Nephron (organoid): ENCODE measurements around the gene LCP1.

Experiments
- H3K27ac Mint-ChIP-seq, 3 experiments: 2 replicates each; pipeline ENCODE4 v1.8.0; 2020; ENCODE audit warnings: mixed read lengths in 3 of 3, mild to moderate bottlenecking in 2 of 3, moderate library complexity in 1 of 3
- H3K27me3 Mint-ChIP-seq: 2 replicates; pipeline ENCODE4 v1.8.0; 2021; ENCODE audit warnings: low read depth, mild to moderate bottlenecking, moderate library complexity, mixed read lengths
- H3K36me3 Mint-ChIP-seq: 2 replicates; pipeline ENCODE4 v1.8.0; 2020; ENCODE audit warnings: low read depth, mixed read lengths
- H3K4me1 Mint-ChIP-seq: 2 replicates; pipeline ENCODE4 v1.8.0; 2020; ENCODE audit warnings: mixed read lengths
- H3K4me3 Mint-ChIP-seq, 3 experiments: 2 replicates each; pipeline ENCODE4 v1.8.0; 2020; ENCODE audit warnings: mild to moderate bottlenecking in 3 of 3, mixed read lengths in 3 of 3, moderate library complexity in 2 of 3
- H3K9me3 Mint-ChIP-seq: 2 replicates; pipeline ENCODE4 v1.8.0; 2020; ENCODE audit warnings: mixed read lengths
- TF ChIP-seq, protein P1 (sequence below), 3 experiments: fragments of 200-600 bp; sonication (generic); IDR thresholded peaks; one replicate each; pipeline ENCODE4 v1.5.0; 2021; ENCODE audit warnings: antibody characterized with exemption in 3 of 3; ENCODE audit not compliant: unreplicated experiment in 3 of 3

Gene LCP1

DNA sequence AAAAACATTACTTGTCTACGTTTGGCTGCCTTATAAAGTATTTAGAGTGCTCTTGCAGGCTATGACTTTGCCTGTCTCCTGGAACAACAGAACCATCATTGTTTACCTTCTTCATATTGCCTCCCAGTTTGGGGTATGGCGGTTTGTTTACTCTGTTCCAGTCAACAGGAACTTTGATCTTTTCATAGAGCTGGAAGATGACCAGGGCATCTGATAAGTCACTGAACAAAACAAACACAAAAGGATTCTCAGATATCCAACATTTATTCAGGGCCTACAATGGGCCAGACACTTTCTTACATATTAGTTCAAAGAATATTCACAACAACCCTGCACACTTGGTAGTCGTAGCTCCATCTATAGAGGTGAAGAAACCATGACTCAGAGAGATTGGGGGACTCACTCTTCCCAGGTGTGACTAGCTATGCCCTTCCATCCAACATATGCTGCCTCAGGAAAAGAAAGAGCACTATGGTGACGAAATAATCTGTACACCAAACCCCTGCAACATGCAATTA, 38.7 kb downstream of the LCP1 start:
- TF ChIP-seq, protein P1, sequence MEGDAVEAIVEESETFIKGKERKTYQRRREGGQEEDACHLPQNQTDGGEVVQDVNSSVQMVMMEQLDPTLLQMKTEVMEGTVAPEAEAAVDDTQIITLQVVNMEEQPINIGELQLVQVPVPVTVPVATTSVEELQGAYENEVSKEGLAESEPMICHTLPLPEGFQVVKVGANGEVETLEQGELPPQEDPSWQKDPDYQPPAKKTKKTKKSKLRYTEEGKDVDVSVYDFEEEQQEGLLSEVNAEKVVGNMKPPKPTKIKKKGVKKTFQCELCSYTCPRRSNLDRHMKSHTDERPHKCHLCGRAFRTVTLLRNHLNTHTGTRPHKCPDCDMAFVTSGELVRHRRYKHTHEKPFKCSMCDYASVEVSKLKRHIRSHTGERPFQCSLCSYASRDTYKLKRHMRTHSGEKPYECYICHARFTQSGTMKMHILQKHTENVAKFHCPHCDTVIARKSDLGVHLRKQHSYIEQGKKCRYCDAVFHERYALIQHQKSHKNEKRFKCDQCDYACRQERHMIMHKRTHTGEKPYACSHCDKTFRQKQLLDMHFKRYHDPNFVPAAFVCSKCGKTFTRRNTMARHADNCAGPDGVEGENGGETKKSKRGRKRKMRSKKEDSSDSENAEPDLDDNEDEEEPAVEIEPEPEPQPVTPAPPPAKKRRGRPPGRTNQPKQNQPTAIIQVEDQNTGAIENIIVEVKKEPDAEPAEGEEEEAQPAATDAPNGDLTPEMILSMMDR (IDR thresholded peaks at IDR 0.05; ENCODE audit: unreplicated experiment in 3 of 3): no peak
- no peak overlapping the region for H3K4me3 Mint-ChIP-seq
- peaks cover 4% of the 10 kb centered on the region for H3K27me3 Mint-ChIP-seq
- H3K9me3 Mint-ChIP-seq: peaks cover 3% of the 10 kb centered on the region
- no peaks in the 10 kb centered on the region for H3K36me3 Mint-ChIP-seq
- peaks cover 18% of the 10 kb centered on the region for H3K4me1 Mint-ChIP-seq
- H3K27ac Mint-ChIP-seq: no peak overlapping the region

DNA sequence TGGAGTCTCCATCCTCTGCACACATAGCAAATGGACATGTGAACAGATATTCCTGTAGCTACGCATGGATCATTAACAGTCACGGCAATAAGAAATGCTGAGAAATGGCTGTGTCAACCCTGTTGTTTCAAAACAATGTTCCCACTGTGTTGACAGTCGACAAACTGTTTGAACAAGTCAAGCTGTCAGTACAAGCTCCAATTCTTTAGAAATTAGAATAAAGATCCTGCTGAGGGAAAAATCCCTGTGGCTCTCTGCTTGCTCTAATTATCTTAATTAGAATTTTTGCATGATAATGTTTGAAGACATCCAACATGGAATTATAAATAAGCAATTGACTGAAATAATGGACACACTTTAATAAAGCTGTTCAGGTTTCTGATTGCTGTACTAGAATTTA, 39.2 kb downstream of the LCP1 start:
- Mint-ChIP-seq H3K27me3 (peaks cover 4% of the 10 kb centered on the region), H3K9me3 (peaks cover 3% of the 10 kb centered on the region), H3K27ac (no peak overlapping the region), H3K4me3 (no peak overlapping the region), H3K4me1 (peaks cover 22% of the 10 kb centered on the region), H3K36me3 (no peaks in the 10 kb centered on the region)
- TF ChIP-seq, protein P1 (IDR thresholded peaks at IDR 0.05; ENCODE audit: unreplicated experiment in 3 of 3): no peak

DNA sequence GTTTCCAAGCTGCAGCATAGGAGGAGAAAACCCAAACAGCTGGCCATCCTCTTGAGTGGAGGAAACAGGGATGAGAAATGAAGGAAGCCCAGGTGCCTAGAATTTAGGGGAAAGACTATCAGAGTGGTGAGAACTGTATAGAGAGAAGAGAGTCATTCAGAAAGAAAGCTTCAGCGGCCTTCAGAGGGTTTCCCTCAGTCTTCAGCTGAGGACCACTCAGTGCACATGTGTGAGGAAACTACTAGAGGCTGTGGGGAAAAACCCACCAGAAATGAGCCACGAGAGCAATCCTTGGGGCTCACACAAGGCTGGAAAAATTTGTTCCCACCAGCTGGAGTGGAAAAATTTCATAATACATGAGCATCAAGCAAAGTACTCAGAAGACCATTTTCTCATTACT, 41.9 kb downstream of the LCP1 start:
- no peaks in the 10 kb centered on the region for H3K9me3 Mint-ChIP-seq
- no peaks in the 10 kb centered on the region for H3K36me3 Mint-ChIP-seq
- no peak overlapping the region for H3K27ac Mint-ChIP-seq
- H3K4me3 Mint-ChIP-seq: no peak overlapping the region
- H3K27me3 Mint-ChIP-seq: no peaks in the 10 kb centered on the region
- TF ChIP-seq, protein P1 (IDR thresholded peaks at IDR 0.05; ENCODE audit: unreplicated experiment in 3 of 3): no peak
- H3K4me1 Mint-ChIP-seq: peaks cover 17% of the 10 kb centered on the region

DNA sequence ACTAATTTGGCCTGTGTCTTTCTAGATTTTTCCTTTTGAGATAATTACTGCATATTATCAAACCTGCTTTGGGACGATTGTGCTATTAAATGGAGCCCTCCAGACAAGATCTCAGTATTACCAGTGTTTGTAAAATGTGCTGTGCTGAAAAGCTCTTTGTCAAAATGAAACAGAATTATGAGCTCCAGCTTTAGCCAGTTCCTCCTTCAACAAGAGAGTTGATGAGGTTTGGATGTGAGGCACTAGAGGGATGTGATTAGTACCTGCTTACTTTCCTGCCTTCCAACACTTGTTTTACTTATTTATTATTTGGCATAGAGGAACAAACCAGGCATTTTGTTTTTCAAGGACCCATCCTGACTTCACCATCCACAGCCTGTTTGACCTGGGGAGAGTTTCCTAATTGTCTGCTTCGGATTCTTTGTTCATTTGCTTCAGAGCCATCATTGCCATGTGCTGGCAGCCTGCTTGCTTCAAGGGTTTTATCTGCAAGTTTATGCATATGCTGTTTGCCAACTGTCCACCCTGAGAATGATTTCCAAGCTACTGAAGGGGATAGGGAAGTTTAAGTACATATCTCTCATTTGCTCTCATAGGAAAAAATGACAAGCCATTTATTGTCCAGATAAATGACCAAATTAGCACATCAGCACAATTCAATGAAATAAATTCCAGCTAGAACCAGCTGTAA, 44.2 kb downstream of the LCP1 start:
- H3K27ac Mint-ChIP-seq: peak overlapping the region; percentile 30 to 74 (median 45)
- no peaks in the 10 kb centered on the region for H3K27me3 Mint-ChIP-seq
- no peak overlapping the region for H3K4me3 Mint-ChIP-seq
- TF ChIP-seq, protein P1 (IDR thresholded peaks at IDR 0.05; ENCODE audit: unreplicated experiment in 3 of 3): no peak
- no peaks in the 10 kb centered on the region for H3K36me3 Mint-ChIP-seq
- H3K9me3 Mint-ChIP-seq: no peaks in the 10 kb centered on the region
- peaks cover 10% of the 10 kb centered on the region for H3K4me1 Mint-ChIP-seq

DNA sequence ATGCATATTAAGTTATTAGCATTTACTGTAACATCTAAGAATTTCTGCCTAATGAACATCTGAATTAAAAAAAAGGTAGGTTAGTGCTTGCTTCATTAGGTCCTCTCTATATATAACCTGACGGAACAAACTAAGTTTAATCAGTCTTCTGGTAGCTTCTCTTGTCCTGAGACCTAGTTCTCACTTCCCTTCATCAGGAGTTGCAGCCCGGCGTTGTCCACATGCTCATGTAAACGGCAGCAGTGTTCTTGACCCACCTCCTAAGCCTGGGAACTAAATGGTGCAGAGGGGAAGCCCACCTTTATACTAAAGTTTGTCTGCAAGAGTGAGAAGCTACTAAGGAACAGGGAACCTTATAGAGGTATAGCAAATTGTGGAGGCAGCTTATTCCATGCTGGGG, 45.3 kb downstream of the LCP1 start:
- no peak overlapping the region for H3K4me3 Mint-ChIP-seq
- peak overlapping the region in 1 of 3 experiments; percentile 87 for H3K27ac Mint-ChIP-seq
- H3K27me3 Mint-ChIP-seq: no peaks in the 10 kb centered on the region
- no peaks in the 10 kb centered on the region for H3K9me3 Mint-ChIP-seq
- H3K4me1 Mint-ChIP-seq: peaks cover 10% of the 10 kb centered on the region
- no peaks in the 10 kb centered on the region for H3K36me3 Mint-ChIP-seq
- TF ChIP-seq, protein P1 (IDR thresholded peaks at IDR 0.05; ENCODE audit: unreplicated experiment in 3 of 3): no peak
